Thyroid gland (tissue), 4 donors: ENCODE data around the gene NFATC4. TPM values are rescaled to one million over a fixed set of nuclear protein-coding genes. Genes with fewer than 3 reads are reported as not detected.

ENCODE experiments used
- DNase-seq, 2 donors: peaks; one replicate each; pipeline ENCODE4 v3.0.0-alpha.2; 2019
- H3K27ac ChIP-seq, 3 donors: fragments of 200-600 bp; sonication (generic); 1 replicate in 2 of 3; 2 replicates in 1 of 3; pipeline ENCODE4 v1.5.1; 2016 to 2019; ENCODE audit warnings: mild to moderate bottlenecking in 1 of 3, moderate library complexity in 1 of 3
- H3K27me3 ChIP-seq: fragments of 200-600 bp; sonication (generic); one replicate; pipeline ENCODE4 v1.5.1; 2019
- H3K36me3 ChIP-seq, 2 donors: fragments of 200-600 bp; sonication (generic); one replicate each; pipeline ENCODE4 v1.5.1; 2016 to 2019
- H3K4me1 ChIP-seq, 2 donors: fragments of 200-600 bp; sonication (generic); one replicate each; pipeline ENCODE4 v1.5.1; 2017 to 2019
- H3K4me3 ChIP-seq, 3 donors: fragments of 200-600 bp; sonication (generic); replicated peaks in 1 of 3; 1 replicate in 2 of 3; 2 replicates in 1 of 3; pipeline ENCODE4 v1.5.1; 2016; ENCODE audit warnings: mild to moderate bottlenecking in 1 of 3
- H3K9me3 ChIP-seq: fragments of 200-600 bp; sonication (generic); one replicate; pipeline ENCODE4 v1.5.1; 2017
- CTCF ChIP-seq, 6 experiments: fragments of 200-600 bp in 3 of 6; fragments of 450-650 bp in 3 of 6; sonication (generic) in 3 of 6; IDR thresholded peaks; one replicate each; pipeline ENCODE4 v1.5.1; 2016 to 2019; ENCODE audit warnings: antibody characterized with exemption in 6 of 6, mild to moderate bottlenecking in 2 of 6, inconsistent platforms in 1 of 6, moderate library complexity in 1 of 6
- POLR2A ChIP-seq, 2 donors: fragments of 450-650 bp; IDR thresholded peaks; one replicate each; pipeline ENCODE4 v1.6.1; 2017; ENCODE audit warnings: antibody characterized with exemption in 2 of 2, mild to moderate bottlenecking in 2 of 2, moderate library complexity in 1 of 2
- WGBS, 2 donors: methylation state at CpG; one replicate each; pipeline ENCODE4 v1.1.5; 2017; 5-methylcytosine and 5-hydroxymethylcytosine counted together
- intact Hi-C: fragments of 100-400 bp; cut with DNase I; formaldehyde crosslinking; loops from one replicate; pipeline ENCODE4 v1.15.1; 2023
- total RNA-seq, 4 donors: library from RNA; depleted of rRNA; stranded (reverse); fragments of >200 nt; gene quantifications; one replicate each; pipeline ENCODE4 v1.2.3, GENCODE V29; 2016

Gene NFATC4
- total RNA-seq, 4 donors from 2014 or later = 19.4 to 41.3 (median 38.6) TPM

GRCh38 chr14:24379907-24380730 lies 12.1 kb downstream of the NFATC4 start:
- TF ChIP-seq CTCF (IDR thresholded peaks at IDR 0.05) = no peak
- TF ChIP-seq POLR2A (IDR thresholded peaks at IDR 0.05) = no peak
- no peak overlapping the region for H3K27ac ChIP-seq
- intact Hi-C loops = no loop called here
- DNase-seq = no peak
- H3K27me3 ChIP-seq = no peaks in the 10 kb centered on the region
- H3K4me1 ChIP-seq = peaks cover 8 to 38% of the 10 kb centered on the region in 2 donors
- no peaks in the 10 kb centered on the region for H3K9me3 ChIP-seq
- H3K4me3 ChIP-seq = no peak overlapping the region
- no peaks in the 10 kb centered on the region for H3K36me3 ChIP-seq
- 84 to 87% methylated on average over 15 of the region's 15 CpGs for WGBS, 2 donors

- TF ChIP-seq CTCF (IDR thresholded peaks at IDR 0.05) = no peak
- no peak for TF ChIP-seq POLR2A (IDR thresholded peaks at IDR 0.05)
- Histone ChIP-seq H3K27ac (peak overlapping the region in 1 of 3 donors; percentile 36), H3K9me3 (no peaks in the 10 kb centered on the region), H3K4me1 (peaks cover 8 to 35% of the 10 kb centered on the region in 2 donors), H3K36me3 (no peaks in the 10 kb centered on the region), H3K27me3 (no peaks in the 10 kb centered on the region), H3K4me3 (no peak overlapping the region)
- 70 to 75% methylated on average over 8 of the region's 8 CpGs for WGBS, 2 donors
- DNase-seq = peak; percentile 50 to 51
- intact Hi-C loops = no loop called here
Observed at GRCh38 chr14:24381363-24382063, 13.5 kb downstream of the NFATC4 start.

GRCh38 chr14:24382064-24382371 lies 14.0 kb downstream of the NFATC4 start:
- H3K36me3 ChIP-seq = no peaks in the 10 kb centered on the region
- no peaks in the 10 kb centered on the region for H3K9me3 ChIP-seq
- peaks cover 8 to 32% of the 10 kb centered on the region in 2 donors for H3K4me1 ChIP-seq
- H3K27me3 ChIP-seq = no peaks in the 10 kb centered on the region
- no peak for DNase-seq
- 23 to 36% methylated on average over 4 of the region's 4 CpGs for WGBS, 2 donors
- intact Hi-C loops = no loop called here
- TF ChIP-seq POLR2A (IDR thresholded peaks at IDR 0.05) = no peak
- TF ChIP-seq CTCF (IDR thresholded peaks at IDR 0.05) = no peak
- peak overlapping the region in 1 of 3 donors; percentile 36 for H3K27ac ChIP-seq
- H3K4me3 ChIP-seq = no peak overlapping the region

GRCh38 chr14:24384169-24384568 lies 16.2 kb downstream of the NFATC4 start:
- no peaks in the 10 kb centered on the region for H3K27me3 ChIP-seq
- no peaks in the 10 kb centered on the region for H3K9me3 ChIP-seq
- 90 to 96% methylated on average over 4 of the region's 4 CpGs for WGBS, 2 donors
- TF ChIP-seq CTCF (IDR thresholded peaks at IDR 0.05) = no peak
- no peak for TF ChIP-seq POLR2A (IDR thresholded peaks at IDR 0.05)
- DNase-seq = no peak
- no peak overlapping the region for H3K4me3 ChIP-seq
- H3K36me3 ChIP-seq = no peaks in the 10 kb centered on the region
- peaks cover 0 to 11% of the 10 kb centered on the region in 2 donors for H3K4me1 ChIP-seq
- intact Hi-C loops = no loop called here
- no peak overlapping the region for H3K27ac ChIP-seq

- 87 to 88% methylated on average over 4 of the region's 4 CpGs for WGBS, 2 donors
- H3K9me3 ChIP-seq = no peaks in the 10 kb centered on the region
- TF ChIP-seq CTCF (IDR thresholded peaks at IDR 0.05) = no peak
- no peak for TF ChIP-seq POLR2A (IDR thresholded peaks at IDR 0.05)
- intact Hi-C loops = no loop called here
- H3K27ac ChIP-seq = no peak overlapping the region
- H3K27me3 ChIP-seq = no peaks in the 10 kb centered on the region
- DNase-seq = no peak
- H3K4me3 ChIP-seq = no peak overlapping the region
- no peaks in the 10 kb centered on the region for H3K36me3 ChIP-seq
- H3K4me1 ChIP-seq = peaks cover 0 to 8% of the 10 kb centered on the region in 2 donors
Observed at GRCh38 chr14:24385524-24385923, 17.5 kb downstream of the NFATC4 start.
